GM21619 (cell line): ENCODE measurements around the gene SELENOS.

ENCODE experiments used
- ATAC-seq: cut with Tn5 transposase; IDR thresholded peaks from one replicate; pipeline ENCODE4 v1.9.1; 2021; ENCODE audit not compliant: unreplicated experiment

The SELENOS gene, protein sequence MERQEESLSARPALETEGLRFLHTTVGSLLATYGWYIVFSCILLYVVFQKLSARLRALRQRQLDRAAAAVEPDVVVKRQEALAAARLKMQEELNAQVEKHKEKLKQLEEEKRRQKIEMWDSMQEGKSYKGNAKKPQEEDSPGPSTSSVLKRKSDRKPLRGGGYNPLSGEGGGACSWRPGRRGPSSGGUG

DNA sequence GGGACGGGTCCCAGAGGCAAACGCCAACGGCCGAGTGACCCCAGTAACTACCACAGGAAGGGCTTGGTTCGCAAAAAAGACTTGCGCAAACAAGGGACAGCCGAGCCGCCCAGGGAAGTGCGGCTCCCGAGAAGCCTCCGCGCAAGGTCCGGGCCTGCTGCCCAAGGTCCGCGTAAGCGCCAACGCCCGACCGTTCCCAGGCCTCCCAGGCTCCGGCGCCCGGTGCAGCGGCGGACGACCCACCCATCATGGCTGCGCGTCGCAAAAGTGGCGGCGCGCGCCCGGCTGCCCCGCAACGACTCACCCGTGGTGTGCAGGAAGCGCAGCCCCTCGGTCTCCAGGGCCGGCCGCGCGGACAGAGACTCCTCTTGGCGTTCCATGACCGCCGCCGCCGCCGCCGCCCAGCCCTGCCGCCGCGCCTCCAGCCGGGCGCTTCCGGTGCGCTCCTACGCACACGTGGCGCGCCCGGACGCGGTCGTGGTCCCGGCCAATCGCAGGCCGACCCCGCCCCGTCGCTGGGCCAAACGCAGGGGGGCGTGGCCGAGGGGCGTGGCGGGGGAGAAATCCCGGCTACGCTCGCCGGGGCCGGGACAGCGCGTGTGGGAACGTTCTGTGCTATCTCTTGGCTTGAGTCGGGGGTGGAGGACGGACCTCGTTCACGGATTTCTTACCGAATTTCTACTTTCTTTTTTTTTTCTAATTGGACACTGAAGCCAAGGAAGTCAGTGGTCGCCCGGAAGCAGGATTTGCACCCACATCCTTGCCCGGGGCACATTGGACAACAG lies at the start of gene SELENOS:
Gene SELENOS (minus strand): TSS at position 448 of the 785 bp plus-strand sequence. CDS start 68 bp downstream, at position 380.
- peak; percentile 88 for ATAC-seq

DNA sequence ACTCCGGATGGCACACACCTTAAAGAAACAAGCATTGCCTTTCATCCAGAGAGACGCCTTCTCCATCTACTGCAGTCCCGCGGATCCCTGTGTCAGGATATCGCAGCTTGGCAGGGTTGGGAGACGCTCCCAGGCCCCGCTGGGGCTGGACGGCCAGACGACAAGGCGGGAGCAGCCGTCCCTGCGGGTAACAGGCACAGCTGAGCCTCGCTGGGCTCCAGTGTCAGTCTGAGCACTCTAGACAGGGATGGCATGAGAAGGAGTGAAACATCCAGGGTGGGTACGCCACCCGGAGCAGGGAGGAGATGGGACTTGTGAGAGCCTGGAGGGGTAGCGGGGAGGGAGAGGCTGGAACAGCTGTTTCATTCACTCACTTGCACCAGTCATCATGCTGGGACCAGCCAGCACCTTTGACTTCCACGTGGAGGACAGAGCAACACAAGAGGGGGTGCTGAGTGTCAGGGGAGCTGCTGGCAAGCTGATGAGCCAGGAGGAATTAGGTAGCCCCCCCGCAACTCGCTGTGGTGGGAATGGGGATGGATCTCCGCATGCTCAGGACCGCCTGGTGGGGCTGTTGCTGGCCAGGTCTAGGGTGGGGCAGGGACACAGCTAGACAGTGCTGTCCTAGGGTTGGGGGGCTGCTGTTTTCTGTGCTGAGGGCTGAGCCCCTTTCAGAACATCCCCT lies 49.3 kb upstream of the SELENOS start:
- ATAC-seq, result no peak

DNA sequence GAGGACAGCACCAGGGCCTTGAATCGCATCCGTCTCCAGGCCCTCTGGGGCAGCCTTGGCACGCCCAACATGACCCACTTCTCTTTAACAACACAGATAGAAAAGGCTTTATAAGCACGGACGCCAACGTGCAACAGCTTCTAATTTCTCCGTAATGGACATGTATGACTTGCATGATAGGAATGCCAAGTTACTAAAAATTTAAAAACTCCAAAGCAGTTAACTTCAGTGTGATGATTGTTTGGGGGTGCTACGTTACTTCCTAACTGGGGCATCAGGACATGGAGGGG lies 48.7 kb upstream of the SELENOS start:
- no peak for ATAC-seq

DNA sequence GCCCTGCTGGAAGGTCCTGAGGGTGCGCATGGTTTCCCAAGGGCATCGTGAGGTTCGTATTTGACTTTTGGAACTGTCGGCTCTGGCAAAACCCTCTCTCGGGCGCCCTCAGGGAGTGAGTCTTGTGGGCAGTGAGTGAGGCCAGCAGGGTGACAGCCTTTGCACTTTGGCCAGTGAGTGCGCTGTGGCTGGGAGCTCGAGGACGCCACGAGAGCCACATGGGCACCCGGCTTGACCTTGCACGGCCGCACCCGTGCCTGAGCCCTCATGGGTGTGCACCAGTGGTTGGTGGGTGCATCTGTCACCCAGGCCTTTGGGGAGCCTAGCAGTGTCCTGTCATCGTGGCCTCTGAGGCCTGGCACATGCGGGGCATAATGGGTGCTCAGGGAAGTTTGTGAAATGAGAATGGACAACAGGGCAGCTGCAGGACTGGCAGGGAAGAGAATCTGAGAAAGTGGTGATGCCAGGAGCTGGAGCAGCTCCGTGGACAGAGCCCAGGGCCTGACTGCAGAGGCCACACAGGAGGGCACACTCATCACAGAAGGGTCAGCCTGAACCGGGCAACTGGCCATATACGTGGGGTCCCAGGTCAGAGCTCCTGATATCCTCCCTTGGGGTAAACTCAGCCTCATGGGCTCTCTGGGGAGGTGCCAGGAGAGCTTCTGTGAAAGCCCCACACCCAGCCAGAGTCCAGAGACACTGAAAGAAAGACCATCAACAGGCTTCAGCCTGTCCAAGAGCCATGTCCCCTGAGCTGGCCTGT lies 48.2 kb upstream of the SELENOS start:
- no peak for ATAC-seq

DNA sequence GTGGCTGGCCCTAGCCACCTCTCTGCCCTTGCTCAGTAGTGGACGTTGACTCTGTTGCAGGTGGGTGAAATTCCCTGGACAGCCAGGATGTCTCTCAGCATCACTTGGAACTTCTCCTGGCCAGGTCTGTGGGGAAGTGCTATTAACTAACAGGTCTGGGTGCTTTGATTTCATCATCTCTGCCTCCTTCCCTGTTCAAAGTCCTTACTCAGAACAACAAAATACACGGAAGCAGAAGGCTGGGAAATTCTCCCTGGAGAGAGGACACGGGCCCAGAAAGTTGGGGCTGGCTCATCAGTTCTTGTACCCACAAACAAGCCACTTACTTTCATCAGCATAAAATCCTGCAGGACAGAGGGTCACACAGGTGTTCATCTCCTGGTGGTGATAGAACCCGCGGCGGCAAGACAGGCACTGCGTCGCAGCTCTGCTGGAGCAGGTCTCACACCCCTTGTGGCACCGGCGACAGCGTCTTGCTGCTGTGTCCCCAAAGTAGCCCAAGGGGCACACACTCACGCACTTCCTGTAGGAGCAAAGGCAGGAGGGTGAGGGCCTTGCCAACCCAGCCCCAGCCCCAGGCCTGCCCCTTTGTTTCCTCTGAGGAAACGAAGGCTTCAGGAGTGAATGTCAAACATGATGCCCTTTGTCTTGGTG lies 47.4 kb upstream of the SELENOS start:
- ATAC-seq, result no peak

DNA sequence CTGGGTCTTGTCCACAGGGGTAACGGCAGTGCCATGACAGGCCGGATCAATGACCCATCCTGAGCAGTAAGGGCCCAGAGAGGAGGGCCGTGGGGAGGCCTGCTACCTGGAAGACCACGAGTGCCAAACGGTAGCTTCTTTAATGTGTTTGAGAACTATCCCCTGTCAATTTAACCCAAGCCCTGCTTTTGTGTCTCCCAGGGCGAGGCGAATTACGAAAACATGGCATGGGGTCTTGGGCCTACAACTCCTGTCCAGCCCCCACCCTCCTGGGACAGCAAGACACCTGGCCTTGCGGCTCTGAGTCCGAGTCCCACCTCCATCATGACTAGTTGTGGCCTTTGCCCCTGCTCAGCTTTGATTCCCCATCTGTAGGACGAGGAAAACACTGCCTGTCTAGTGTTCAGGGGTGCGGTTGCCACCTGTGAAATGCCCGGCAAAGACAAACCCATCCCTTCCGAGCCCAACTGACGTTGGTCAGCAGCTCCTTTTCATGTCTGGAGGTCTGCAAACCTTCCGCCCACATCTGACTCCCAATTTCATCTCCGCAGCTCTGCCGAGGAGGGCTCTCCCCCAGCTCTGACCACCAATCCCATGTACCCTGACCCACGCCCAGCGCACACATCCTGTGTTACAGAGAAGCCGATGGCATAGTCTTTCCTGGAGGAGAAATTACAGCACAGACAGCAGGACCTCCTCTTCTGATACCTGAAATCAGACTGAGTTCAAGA lies 46.7 kb upstream of the SELENOS start:
- ATAC-seq, result no peak

DNA sequence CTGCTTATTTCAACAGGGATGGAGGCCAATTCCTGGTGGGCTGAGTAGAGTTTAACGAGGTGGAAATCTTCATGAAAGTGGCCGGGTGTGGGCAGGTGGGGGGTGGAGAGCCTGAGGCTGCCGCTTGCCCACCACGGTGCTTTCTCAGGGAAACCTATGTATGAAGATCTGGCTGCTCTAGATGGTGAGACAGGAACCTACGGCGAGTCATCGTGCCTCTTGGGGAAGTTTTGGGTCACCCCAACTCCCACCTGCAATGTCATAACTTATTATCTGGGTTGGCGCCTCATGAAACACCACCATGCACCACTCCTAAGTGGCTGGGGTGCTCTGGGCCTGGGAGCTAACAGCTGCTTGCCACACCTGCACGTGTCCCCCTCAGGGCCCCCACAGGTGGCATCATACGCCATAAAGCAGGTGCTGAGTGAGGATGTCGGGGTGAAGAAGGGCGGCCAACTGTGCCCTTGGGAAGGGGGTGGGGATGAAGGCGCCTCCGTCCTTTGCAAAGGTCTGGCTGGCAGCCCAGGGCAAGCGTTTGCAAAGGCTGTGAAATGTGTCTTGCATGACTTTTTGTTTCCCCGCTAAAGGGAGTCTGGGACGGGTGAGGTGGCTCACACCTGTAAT lies 45.7 kb upstream of the SELENOS start:
- no peak for ATAC-seq

DNA sequence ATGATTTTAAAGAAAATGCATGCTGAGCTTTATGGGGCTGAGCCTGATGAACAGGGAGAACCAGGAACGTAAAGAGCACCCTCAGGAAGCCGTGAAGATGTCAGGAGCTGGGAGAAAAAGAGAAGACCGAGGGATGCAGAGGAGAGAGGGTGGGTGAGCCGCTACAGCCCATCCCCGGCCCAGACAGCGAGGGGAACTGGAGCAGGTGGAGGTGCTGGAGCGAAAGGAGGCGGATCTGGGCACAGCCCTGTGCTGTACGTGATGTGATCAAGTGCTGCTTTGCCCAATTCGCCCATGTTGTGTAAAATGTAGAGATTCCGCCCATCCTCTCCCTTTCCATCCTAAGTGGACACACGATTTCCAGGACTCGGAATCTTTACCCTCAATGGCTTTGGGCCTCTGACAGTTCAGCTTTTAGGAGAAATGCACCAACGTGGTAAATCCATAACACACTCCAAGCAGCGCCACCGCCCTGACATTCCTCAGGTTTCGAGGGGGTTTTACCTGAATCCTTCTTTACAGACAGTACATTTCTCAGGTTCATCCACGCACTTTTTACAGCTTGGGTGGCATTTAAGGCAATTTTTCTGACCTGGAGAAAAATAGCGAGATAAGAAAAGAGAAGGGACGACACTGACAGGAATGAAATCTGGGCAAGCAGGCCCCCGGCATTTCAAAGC lies 44.9 kb upstream of the SELENOS start:
- ATAC-seq, result no peak

DNA sequence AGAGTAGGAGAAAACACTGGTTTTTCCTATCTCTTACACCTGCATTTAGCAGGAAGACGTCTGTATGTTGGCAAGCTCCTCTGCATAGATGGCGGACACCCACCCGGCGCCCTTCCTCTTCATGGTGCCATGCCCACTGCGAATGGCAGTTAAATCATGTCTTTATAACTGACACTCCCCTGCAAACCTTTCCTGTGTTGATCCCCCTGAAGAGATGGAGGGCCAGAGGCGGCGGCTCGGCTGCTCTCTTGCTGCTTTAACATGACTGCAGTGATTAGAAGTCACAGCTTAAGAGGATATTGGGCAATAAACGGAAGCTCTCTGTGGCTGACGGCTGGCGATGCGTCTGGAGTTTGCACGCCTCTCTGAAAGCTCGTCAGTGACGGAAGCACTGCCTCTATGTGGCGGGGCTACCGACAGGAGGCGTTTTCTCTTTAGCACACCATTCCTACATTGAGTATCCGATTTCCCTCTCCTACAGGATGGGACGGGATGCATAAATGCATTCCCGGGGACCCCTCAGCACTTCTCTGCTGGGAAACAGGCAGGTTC lies 43.3 kb upstream of the SELENOS start:
- ATAC-seq, result peak; percentile 86

DNA sequence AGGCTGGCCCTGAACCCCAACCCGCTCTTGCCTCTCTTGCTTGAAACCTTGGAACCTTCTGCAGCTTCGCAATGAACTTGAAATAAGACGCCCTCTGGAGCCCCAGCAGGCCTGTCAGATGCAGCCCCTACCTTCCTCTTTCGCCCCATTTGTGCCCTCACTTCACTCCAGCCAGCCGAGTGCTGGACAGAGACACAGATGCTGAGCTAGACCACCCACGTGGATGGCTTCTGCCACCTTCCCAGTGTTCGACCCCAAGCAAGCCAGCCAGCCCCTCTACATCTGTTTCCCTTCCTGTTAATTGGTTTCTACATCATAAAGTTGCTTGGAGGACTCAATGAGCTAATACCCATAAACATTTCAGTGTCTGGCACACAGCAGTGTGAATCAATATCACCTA lies 41.6 kb upstream of the SELENOS start:
- no peak for ATAC-seq

DNA sequence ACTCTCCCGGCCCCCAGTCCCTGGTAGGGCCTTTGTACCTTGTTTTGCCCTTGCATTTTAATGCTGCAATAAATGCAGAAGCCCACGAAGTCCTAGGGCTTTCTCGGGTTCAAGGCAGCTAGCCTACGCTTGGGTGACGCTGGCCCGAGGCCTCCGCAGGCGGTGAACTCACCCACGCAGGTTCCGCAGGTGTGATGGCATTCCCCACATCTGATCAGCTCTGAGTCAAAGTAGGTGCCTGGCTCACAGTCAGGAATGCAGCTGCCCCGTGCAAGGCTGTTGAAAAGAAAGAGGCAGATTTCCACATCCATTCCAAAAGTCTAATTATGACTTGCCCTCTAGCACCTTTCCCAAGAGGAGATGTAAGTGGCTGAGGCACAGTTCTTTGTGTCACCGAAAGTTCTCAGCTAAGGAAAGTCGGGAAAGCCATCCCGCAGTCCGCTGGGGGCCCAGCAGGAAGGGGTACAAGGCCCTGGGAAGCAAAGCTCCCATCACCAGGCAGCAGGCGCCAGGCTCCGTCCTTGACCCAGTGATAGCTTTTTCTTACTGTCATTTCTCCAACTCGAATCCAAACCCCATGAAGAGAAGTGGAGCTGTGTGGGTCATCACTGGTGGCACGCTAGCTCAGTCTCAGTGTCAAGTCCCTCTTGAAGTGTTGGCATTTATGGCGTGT lies 41.0 kb upstream of the SELENOS start:
- ATAC-seq, result no peak

DNA sequence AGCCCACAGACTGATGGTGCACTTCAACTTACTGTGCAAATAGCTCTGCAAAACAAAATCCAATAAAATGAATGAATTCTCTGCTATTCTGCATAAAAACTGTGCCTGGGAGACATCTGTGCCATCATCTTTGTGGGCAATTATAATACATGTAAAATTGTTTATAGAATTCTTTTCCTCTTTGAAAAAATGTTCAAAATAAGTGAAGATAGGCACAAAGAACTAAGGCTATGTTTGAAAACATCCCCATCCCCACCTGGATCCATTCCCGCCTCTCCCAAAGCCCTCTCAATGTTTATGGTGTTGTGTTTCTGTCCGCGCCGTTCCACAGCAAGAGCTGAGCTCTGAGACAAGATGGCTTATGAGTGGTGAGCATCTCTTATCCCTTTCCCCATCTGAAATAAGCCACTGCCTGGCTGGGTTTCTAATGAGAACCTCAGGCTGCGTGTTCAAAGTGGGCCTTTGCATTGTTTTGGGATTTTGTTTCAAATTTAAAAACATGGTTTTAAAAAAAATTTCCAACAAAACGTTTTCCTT lies 40.1 kb upstream of the SELENOS start:
- no peak for ATAC-seq

DNA sequence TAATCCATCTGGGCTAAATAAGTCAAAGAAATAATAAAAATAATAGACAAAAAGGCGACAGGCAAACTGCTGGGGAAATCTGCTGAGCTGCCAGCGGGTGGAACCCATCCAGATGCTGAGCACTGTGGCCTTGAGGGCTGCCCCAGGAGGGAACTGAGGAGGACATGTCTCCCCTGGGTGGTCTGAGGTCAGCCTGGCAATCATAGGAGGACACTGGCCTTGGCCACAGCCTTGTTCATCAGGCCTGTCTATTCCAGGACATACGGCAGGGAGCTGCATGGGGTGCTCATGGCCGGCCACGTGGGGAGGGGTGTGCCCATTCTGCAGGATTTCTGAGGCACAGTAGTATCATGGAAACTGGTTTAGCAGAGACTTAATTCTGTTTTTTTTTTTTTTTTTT lies 39.2 kb upstream of the SELENOS start:
- no peak for ATAC-seq

DNA sequence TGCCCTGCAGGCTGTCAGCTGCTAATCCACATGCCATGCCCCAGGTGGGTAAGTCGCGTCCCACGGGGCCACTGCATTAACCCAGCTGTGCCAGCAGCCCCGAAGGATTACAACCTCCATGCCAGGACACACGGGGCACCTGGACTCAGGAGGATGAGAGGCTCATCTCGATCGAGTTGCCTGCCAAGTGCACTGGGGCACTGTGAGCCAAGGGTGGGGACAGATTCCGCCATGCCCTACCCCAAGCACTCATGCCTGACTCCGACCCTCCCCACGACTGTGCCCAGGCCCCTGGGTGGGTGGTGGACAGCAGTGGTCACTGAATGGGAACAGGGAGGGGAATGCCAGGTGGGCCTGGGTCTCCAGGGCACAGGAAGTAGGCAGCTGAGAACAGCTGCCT lies 38.5 kb upstream of the SELENOS start:
- ATAC-seq, result no peak

DNA sequence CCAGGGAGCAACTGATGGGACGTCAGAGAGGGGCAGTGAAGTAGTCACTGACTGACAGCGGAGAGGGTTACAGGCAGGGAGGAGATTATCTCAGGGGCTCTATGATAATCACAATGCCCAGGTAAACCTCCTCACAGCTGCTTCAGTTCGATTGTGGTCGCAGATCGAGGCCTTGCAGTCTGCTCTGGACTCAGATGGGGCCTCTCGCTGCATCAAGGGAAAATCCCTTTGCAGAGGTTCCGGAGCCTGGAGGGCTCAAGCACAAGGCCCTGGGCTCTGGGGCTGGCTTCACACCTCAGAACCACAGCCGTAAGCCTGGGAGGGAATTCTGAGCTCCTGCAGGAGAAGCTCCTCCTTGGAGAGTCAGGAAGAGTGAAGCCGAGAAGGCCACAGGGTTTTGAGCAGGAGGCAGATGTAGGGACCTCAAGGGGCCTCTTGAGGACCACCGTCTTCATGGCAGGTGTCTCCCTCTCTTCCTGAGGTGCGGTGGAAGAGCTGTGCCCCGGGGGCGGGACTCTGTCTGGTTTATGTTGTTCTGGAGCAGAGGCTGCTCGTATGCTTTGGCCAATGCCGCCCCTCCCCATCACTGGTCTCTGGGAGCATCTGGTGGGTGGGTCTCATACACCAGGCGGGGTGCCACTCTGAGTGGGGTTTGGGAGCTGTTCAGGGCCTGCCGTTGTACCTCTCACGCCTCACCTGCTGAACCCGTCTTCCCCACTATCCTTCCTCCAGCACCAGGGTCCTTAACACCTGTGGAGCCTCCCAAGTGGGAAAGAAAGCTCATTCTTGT lies 37.2 kb upstream of the SELENOS start:
- ATAC-seq, result no peak

DNA sequence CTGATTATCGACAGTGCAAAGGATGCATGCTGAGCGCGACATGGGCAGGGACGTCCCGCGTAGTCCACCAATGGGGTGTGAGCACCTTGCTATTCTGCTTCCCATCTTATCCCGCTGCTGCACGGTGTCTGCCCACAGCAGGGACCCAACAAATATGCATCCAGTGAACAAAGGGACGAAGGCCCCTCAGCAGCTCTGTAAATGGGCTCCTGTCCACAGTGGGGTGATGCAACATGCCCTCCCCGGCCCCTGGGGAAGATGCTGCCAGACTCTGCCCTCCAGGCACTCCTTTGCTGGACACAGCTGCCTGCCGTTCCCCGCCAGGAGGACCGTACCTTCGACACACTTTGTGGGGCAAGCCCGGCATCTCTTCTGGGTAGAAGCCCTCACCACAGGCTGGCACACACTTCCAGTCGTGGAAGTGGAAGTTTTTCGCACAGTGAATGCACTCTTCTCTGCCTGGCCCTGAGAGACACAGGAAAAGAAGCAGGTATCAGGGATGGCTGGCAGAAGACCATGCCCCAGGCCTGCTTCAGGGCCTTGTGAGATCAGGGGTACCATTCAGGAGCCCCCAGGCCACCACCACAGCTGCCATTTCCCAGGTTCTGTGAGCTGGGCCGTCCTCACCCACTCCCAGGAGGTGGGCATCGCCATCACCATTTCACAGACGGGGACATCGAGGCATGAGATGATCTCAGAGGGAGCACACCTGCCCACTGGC lies 35.9 kb upstream of the SELENOS start:
- ATAC-seq, result no peak

DNA sequence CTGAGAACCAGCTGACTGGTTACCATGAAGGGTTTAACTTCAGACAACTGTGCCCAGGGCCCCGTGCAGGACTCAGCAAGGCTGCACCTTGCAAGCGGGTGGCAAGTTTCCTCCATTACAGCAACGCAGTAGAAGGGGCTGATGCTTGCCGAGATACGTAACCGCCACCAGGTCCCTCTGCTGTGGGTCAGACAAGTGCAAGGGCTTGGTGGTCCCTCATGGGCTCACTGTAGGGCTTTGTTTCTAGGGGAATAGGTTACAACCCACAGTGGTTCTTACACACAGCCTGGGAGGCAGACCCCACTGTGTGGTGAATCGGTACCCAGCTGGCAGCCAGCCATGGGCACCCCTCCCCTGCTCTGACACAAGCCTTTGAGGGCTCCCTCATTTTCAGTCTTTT lies 33.2 kb upstream of the SELENOS start:
- no peak for ATAC-seq
